CD4-positive, alpha-beta memory T cell (primary cell): ENCODE data around the gene ESPN. TPM values are rescaled to one million over a fixed set of nuclear protein-coding genes. Genes with fewer than 3 reads are reported as not detected.

Experiments used
- CTCF ChIA-PET: fragments of 350-600 bp; sonication (Branson Sonifier 250); formaldehyde crosslinking; loops from one replicate; lab custom pipeline; 2021; ENCODE audit warnings: inconsistent platforms; ENCODE audit not compliant: partially characterized antibody; lab: Charles Lee
- POLR2A ChIA-PET: fragments of 350-600 bp; sonication (Branson Sonifier 250); formaldehyde crosslinking; loops from one replicate; lab custom pipeline; 2021; ENCODE audit not compliant: partially characterized antibody; lab: Charles Lee
- DNase-seq, 5 donors: peaks; one replicate each; pipeline versions ENCODE4 v3.0.0 to v3.0.0-alpha.2; 2020 to 2022; ENCODE audit warnings: mixed read lengths in 1 of 5
- H3K27ac ChIP-seq: one replicate; pipeline ENCODE4 v1.7.0; 2013; ENCODE audit warnings: low read depth, low read length
- H3K27me3 ChIP-seq: 2 replicates; pipeline ENCODE4 v1.7.0; 2013; ENCODE audit warnings: mild to moderate bottlenecking, low read length, moderate library complexity; ENCODE audit not compliant: insufficient read depth
- H3K36me3 ChIP-seq: 2 replicates; pipeline ENCODE4 v1.7.0; 2013; ENCODE audit warnings: mild to moderate bottlenecking, low read length, moderate library complexity; ENCODE audit not compliant: insufficient read depth
- H3K4me1 ChIP-seq: 2 replicates; pipeline ENCODE4 v1.7.0; 2013; ENCODE audit warnings: mild to moderate bottlenecking, low read length, moderate library complexity; ENCODE audit not compliant: insufficient read depth
- H3K4me3 ChIP-seq, 2 donors: one replicate each; pipeline ENCODE4 v1.7.0; 2013; ENCODE audit warnings: low read length in 2 of 2, mild to moderate bottlenecking in 1 of 2
- H3K9me3 ChIP-seq, 2 donors: one replicate each; pipeline ENCODE4 v1.7.0; 2013; ENCODE audit warnings: low read length in 2 of 2, control low read depth in 1 of 2; ENCODE audit not compliant: control insufficient read depth in 1 of 2
- H3K27ac Mint-ChIP-seq, 7 donors: one replicate each; pipeline ENCODE4 v1.8.0; 2020 to 2021; ENCODE audit warnings: mixed read lengths in 7 of 7, mild to moderate bottlenecking in 6 of 7, inconsistent platforms in 3 of 7, moderate library complexity in 3 of 7
- H3K27me3 Mint-ChIP-seq, 2 donors: one replicate each; pipeline ENCODE4 v1.8.0; 2020 to 2021; ENCODE audit warnings: mixed read lengths in 2 of 2
- H3K36me3 Mint-ChIP-seq, 2 donors: one replicate each; pipeline ENCODE4 v1.8.0; 2020 to 2021; ENCODE audit warnings: mixed read lengths in 2 of 2, inconsistent platforms in 1 of 2, mild to moderate bottlenecking in 1 of 2
- H3K4me1 Mint-ChIP-seq, 4 donors: one replicate each; pipeline ENCODE4 v1.8.0; 2020 to 2021; ENCODE audit warnings: mixed read lengths in 4 of 4, mild to moderate bottlenecking in 1 of 4
- H3K4me3 Mint-ChIP-seq, 8 donors: one replicate each; pipeline ENCODE4 v1.8.0; 2020 to 2021; ENCODE audit warnings: mixed read lengths in 8 of 8, mild to moderate bottlenecking in 7 of 8, moderate library complexity in 6 of 8, inconsistent platforms in 3 of 8
- H3K9me3 Mint-ChIP-seq, 8 donors: one replicate each; pipeline ENCODE4 v1.8.0; 2020 to 2021; ENCODE audit warnings: mixed read lengths in 8 of 8, mild to moderate bottlenecking in 5 of 8, inconsistent platforms in 3 of 8, moderate library complexity in 1 of 8
- intact Hi-C: fragments of 100-400 bp; cut with micrococcal nuclease; formaldehyde crosslinking; loops from one replicate; pipeline ENCODE4 v1.15.1; 2023
- polyA plus RNA-seq, 2 donors: library from polyadenylated mRNA; unstranded; fragments of 300-500 nt; fragmentation: Illumina TruSeq; gene quantifications; one replicate each; pipeline ENCODE4 v1.2.3, GENCODE V29; 2021
- total RNA-seq, 2 experiments: library from RNA; stranded (reverse); gene quantifications; one replicate each; pipeline ENCODE4 v1.2.3, GENCODE V29; 2021

Gene ESPN
- total and polyA plus RNA-seq, 4 experiments from 2014 or later, result 0.48 to 13.5 (median 6.3) TPM

DNA sequence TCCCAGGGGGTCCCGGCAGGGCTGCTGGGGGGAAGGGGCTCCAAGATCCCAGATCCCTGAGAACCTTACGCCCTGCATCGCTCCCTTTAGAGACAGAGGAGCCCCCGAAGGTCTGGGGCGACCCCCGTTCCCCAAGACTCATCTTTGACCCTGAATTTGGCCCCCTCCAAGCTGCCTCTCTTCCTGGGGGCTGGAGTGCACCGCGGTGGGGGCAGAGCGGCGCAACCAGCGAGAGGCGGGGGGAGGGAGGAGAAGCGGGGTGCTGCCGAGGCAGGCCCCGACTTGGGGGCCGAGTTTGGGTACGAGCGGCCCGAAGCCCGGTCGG lies 72.3 kb downstream of the ESPN start:
- Mint-ChIP-seq H3K4me3 (peak overlapping the region in 7 of 8 donors; percentile 40 to 74 (median 64)), H3K9me3 (no peaks in the 10 kb centered on the region), H3K27me3 (no peaks in the 10 kb centered on the region), H3K36me3 (no peaks in the 10 kb centered on the region), H3K4me1 (peaks cover 13 to 38% (median 28%) of the 10 kb centered on the region in 4 donors), H3K27ac (peak overlapping the region in 3 of 7 donors; percentile 22 to 68 (median 52))
- peaks cover 13% of the 10 kb centered on the region for H3K4me1 ChIP-seq
- no peak overlapping the region for H3K4me3 ChIP-seq
- H3K27me3 ChIP-seq, result no peaks in the 10 kb centered on the region
- DNase-seq, result no peak
- H3K36me3 ChIP-seq, result no peaks in the 10 kb centered on the region
- ChIA-PET POLR2A (interaction anchor here (0.8 to 1.2 kb wide), 2 partner anchors 37 to 48 kb away, joined by 3 to 7 read pairs; no protein-coding TSS in a partner anchor), CTCF (interaction anchor here (1.9 kb wide), 1 partner anchor 150 kb away, joined by 6 read pairs; no protein-coding TSS in a partner anchor)
- no peak overlapping the region for H3K27ac ChIP-seq
- intact Hi-C loops, result no loop called here
- H3K9me3 ChIP-seq, result no peaks in the 10 kb centered on the region

DNA sequence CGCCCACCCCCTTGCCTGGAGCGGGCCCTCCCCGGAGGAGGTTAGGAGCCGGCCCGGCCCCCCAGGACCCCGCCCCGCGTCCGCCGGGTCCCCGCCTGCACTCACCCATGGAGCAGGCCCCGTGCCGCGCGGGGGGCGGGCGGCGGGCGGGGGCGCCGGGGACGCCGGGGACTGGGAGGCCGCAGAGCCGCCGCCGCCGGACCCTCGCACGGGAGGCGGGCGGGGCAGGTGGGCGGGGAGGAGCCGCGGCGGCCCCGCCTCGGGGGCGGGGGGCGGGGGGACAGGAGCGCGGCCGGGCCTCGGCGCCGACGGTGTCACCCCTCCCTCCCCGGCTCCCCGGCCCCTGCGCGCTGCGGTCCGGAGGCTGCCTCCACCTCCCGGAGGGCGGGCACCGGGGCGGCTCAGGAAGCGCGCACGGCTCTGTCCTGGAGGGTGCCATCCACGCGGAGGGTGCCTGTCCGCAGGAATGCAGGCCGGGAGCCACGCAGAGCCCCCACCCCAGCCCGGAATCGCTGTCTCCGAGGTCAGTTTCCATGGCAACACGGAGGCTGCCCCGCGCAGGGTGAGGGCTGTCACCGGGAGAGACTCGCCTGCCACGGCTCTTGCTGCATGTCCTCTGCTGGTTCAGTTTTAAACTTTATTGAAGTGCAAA lies 72.8 kb downstream of the ESPN start:
- Histone ChIP-seq H3K27ac (no peak overlapping the region), H3K4me3 (peak overlapping the region; percentile 23 to 33), H3K27me3 (no peaks in the 10 kb centered on the region), H3K4me1 (peaks cover 13% of the 10 kb centered on the region), H3K9me3 (no peaks in the 10 kb centered on the region), H3K36me3 (no peaks in the 10 kb centered on the region)
- Mint-ChIP-seq H3K4me3 (peak overlapping the region; percentile 56 to 90 (median 82)), H3K4me1 (peaks cover 13 to 33% (median 27%) of the 10 kb centered on the region in 4 donors), H3K36me3 (no peaks in the 10 kb centered on the region), H3K27me3 (no peaks in the 10 kb centered on the region), H3K9me3 (no peaks in the 10 kb centered on the region), H3K27ac (peak overlapping the region in 5 of 7 donors; percentile 75 to 92 (median 83))
- CTCF ChIA-PET, result interaction anchor here (1.9 to 4.1 kb wide), 2 partner anchors 9 to 149 kb away, joined by 6 to 39 read pairs; no protein-coding TSS in a partner anchor
- intact Hi-C loops, result no loop called here
- peak; percentile 59 to 72 (median 61) for DNase-seq
- POLR2A ChIA-PET, result interaction anchor here (1.6 to 2.0 kb wide), 2 partner anchors 57 to 83 kb away, joined by 5 to 9 read pairs; partner anchors contain the start of genes NOL9 and ZBTB48

DNA sequence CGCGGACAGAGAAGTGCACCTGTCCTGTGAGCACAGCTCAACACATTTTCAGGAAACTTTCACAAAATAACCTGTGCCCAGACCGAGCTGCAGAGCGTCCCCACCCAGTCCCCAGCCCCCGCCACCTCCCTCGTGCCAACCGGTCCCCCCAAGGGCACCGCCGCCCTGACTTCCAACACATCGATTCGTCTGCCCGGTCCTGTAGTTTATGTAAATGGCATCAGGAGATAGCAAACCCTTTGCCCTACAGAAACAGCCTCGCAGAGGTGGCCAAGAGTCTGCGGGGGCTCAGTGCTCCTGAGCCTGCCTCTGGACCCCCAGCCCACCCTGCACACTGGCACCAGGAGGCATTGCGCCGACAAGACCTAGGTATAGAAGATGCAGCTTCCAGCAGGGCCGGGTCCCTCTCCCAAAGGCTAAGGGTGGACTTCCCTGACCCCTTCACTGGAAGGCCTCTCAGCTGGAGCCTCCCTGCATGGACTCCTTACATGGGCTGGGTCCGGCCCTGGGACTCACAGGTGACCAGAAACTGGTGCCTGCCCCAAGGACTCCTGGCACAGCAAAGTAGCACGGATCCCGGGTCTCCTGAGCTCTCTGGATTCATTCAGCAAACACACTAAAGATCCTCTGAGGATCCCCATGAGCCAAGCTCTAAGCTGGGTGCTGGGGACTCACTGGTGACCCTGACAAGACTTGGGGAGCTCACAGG lies 73.4 kb downstream of the ESPN start:
- Histone ChIP-seq H3K4me3 (peak overlapping the region; percentile 23 to 33), H3K27me3 (no peaks in the 10 kb centered on the region), H3K27ac (no peak overlapping the region), H3K9me3 (no peaks in the 10 kb centered on the region), H3K36me3 (no peaks in the 10 kb centered on the region), H3K4me1 (peaks cover 13% of the 10 kb centered on the region)
- CTCF ChIA-PET, result interaction anchor here (1.7 to 4.1 kb wide), 3 partner anchors 10 to 149 kb away, joined by 6 to 39 read pairs (median 6); no protein-coding TSS in a partner anchor
- peaks cover 13 to 28% (median 23%) of the 10 kb centered on the region in 4 donors for H3K4me1 Mint-ChIP-seq
- POLR2A ChIA-PET, result interaction anchor here (1.6 to 2.0 kb wide), 2 partner anchors 56 to 82 kb away, joined by 5 to 9 read pairs; partner anchors contain the start of genes NOL9 and ZBTB48
- no peaks in the 10 kb centered on the region for H3K36me3 Mint-ChIP-seq
- peak overlapping the region in 5 of 7 donors; percentile 75 to 92 (median 83) for H3K27ac Mint-ChIP-seq
- no peaks in the 10 kb centered on the region for H3K27me3 Mint-ChIP-seq
- H3K4me3 Mint-ChIP-seq, result peak overlapping the region; percentile 56 to 90 (median 82)
- no peaks in the 10 kb centered on the region for H3K9me3 Mint-ChIP-seq
- intact Hi-C loops, result no loop called here
- DNase-seq, result no peak

DNA sequence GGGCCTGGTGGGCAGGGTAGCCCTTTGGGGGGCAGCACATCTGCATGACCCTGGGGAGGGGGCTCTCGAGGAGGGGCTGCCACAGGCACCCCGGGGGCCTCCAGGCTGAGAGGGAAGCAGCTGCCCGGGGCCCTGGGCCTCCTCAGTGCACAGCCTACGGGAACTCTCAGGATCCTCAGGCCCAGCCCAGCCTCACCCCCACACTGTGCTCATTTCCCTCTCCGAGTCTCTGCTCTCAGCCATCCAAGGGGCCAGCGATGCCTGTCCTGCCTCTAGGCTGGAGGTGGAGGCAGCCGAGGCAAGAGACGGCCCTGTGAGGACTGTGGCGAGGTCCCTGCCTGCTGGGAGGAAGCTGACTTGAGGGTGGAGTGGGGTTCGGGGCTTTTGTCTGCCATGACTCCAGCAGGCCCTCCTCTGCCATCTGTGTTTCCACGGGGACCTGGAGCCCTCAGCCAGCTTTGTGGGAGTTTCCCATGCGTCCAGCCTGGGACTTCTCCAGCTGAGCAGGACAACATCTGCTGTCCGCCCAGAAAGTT lies 74.1 kb downstream of the ESPN start:
- Histone ChIP-seq H3K27ac (no peak overlapping the region), H3K9me3 (no peaks in the 10 kb centered on the region), H3K36me3 (no peaks in the 10 kb centered on the region), H3K27me3 (no peaks in the 10 kb centered on the region), H3K4me3 (no peak overlapping the region), H3K4me1 (peaks cover 13% of the 10 kb centered on the region)
- Mint-ChIP-seq H3K4me1 (peaks cover 9 to 23% (median 19%) of the 10 kb centered on the region in 4 donors), H3K36me3 (no peaks in the 10 kb centered on the region), H3K9me3 (no peaks in the 10 kb centered on the region), H3K27ac (peak overlapping the region in 1 of 7 donors; percentile 52), H3K4me3 (peak overlapping the region in 5 of 8 donors; percentile 29 to 90 (median 54)), H3K27me3 (no peaks in the 10 kb centered on the region)
- no peak for DNase-seq
- POLR2A ChIA-PET, result interaction anchor here (1.6 to 2.0 kb wide), 2 partner anchors 56 to 82 kb away, joined by 5 to 9 read pairs; partner anchors contain the start of genes NOL9 and ZBTB48
- intact Hi-C loops, result no loop called here
- CTCF ChIA-PET, result interaction anchor here (1.7 to 4.1 kb wide), 3 partner anchors 10 to 148 kb away, joined by 6 to 39 read pairs (median 6); no protein-coding TSS in a partner anchor

DNA sequence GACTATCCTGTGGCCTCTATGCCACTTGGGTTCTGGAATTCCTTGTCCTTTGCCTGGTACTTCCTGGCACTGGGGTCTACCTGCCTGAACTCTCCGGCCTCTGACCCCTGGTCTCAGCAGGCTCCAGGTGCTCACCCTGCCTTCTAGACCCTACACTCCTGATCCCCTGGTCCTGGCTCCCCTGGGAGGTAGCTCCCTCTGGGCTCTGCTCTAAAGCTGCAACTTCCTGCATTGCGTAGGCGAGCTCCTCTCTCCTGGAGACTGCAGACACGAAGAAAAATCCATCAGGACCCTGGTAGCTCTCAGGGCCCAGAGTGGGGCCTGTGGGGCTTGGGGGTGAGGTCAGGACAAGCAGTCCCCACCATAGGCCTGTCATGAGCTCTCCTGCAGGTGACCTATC lies 74.7 kb downstream of the ESPN start:
- no peaks in the 10 kb centered on the region for H3K27me3 Mint-ChIP-seq
- CTCF ChIA-PET, result interaction anchor here (0.9 to 4.1 kb wide), 4 partner anchors 11 to 55 kb away, joined by 4 to 39 read pairs (median 6); partner anchors contain the start of gene NOL9
- no peaks in the 10 kb centered on the region for H3K9me3 ChIP-seq
- no peak for DNase-seq
- no peak overlapping the region for H3K4me3 ChIP-seq
- H3K27ac ChIP-seq, result no peak overlapping the region
- peaks cover 13% of the 10 kb centered on the region for H3K4me1 ChIP-seq
- peaks cover 9 to 23% (median 19%) of the 10 kb centered on the region in 4 donors for H3K4me1 Mint-ChIP-seq
- POLR2A ChIA-PET, result interaction anchor here (1.0 to 2.0 kb wide), 3 partner anchors 55 to 149 kb away, joined by 3 to 9 read pairs (median 5); partner anchors contain the start of genes NOL9 and ZBTB48
- H3K9me3 Mint-ChIP-seq, result no peaks in the 10 kb centered on the region
- H3K27ac Mint-ChIP-seq, result peak overlapping the region in 2 of 7 donors; percentile 24 to 35
- no peaks in the 10 kb centered on the region for H3K36me3 ChIP-seq
- intact Hi-C loops, result no loop called here
- H3K36me3 Mint-ChIP-seq, result no peaks in the 10 kb centered on the region
- H3K4me3 Mint-ChIP-seq, result peak overlapping the region in 7 of 8 donors; percentile 29 to 54 (median 36)
- no peaks in the 10 kb centered on the region for H3K27me3 ChIP-seq

DNA sequence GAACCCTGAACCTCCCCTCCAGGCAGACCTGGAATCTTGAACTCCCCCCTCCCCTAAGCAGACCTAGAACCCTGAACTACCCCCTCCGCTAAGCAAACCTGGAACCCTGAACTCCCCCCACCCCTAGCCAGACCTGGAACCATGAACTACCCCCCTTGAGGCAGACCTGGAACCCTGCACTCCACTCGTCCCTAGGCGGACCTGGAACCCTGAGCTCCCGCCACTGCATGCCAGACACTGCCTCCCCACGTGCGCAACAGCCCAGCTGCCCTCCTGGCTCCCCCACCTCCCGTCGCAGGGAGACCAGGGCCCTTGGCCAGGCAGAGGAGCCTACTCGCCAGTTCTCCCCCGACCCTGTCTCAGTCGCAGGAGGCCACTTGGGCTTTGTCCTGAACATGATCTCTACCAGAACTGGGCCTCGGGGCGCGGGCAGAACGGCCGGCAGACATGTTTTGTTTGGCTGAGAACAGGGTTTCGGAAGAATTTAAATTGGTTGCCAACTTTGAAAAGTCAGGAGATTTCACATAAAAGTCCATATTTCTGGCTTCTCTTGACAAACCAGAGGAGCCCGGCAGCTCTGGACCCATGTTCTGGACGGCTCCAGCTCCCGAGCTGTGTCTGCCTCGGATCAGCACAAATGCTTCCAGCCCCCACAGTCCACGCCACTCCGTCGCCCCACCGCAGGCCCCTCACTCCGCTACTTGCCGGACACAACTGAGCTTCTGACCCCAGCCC lies 76.1 kb downstream of the ESPN start:
- POLR2A ChIA-PET, result no interaction called here
- H3K4me3 Mint-ChIP-seq, result no peak overlapping the region
- Histone ChIP-seq H3K36me3 (no peaks in the 10 kb centered on the region), H3K4me3 (no peak overlapping the region), H3K9me3 (no peaks in the 10 kb centered on the region), H3K27me3 (no peaks in the 10 kb centered on the region), H3K4me1 (peaks cover 13% of the 10 kb centered on the region), H3K27ac (no peak overlapping the region)
- H3K36me3 Mint-ChIP-seq, result no peaks in the 10 kb centered on the region
- H3K27ac Mint-ChIP-seq, result peak overlapping the region in 3 of 7 donors; percentile 30 to 67 (median 61)
- no peaks in the 10 kb centered on the region for H3K9me3 Mint-ChIP-seq
- intact Hi-C loops, result no loop called here
- no peak for DNase-seq
- peaks cover 7 to 18% (median 16%) of the 10 kb centered on the region in 4 donors for H3K4me1 Mint-ChIP-seq
- no peaks in the 10 kb centered on the region for H3K27me3 Mint-ChIP-seq
- CTCF ChIA-PET, result interaction anchor here (4.1 kb wide), 1 partner anchor 12 kb away, joined by 39 read pairs; no protein-coding TSS in a partner anchor
